Lower leg skin (tissue), 4 donors: ENCODE measurements around the gene PROX1. TPM values are rescaled to one million over a fixed set of nuclear protein-coding genes. Genes with fewer than 3 reads are reported as not detected.

Experiments used
- DNase-seq, 2 donors: peaks; one replicate each; pipeline ENCODE4 v3.0.0-alpha.2; 2019; ENCODE audit warnings: low spot score in 2 of 2
- H3K4me3 ChIP-seq: fragments of 200-600 bp; sonication (generic); 2 replicates; pipeline ENCODE4 v1.5.1; 2017; ENCODE audit warnings: mild to moderate bottlenecking, low read depth; ENCODE audit not compliant: poor library complexity, severe bottlenecking
- CTCF ChIP-seq, 3 donors: fragments of 450-650 bp; IDR thresholded peaks; one replicate each; pipeline ENCODE4 v1.5.1; 2016; ENCODE audit warnings: antibody characterized with exemption in 3 of 3, mild to moderate bottlenecking in 3 of 3, moderate library complexity in 2 of 3
- POLR2A ChIP-seq, 2 donors: fragments of 450-650 bp; IDR thresholded peaks; one replicate each; pipeline ENCODE4 v1.6.1; 2016 to 2017; ENCODE audit warnings: antibody characterized with exemption in 2 of 2, mild to moderate bottlenecking in 1 of 2, moderate library complexity in 1 of 2
- WGBS, 2 donors: methylation state at CpG; one replicate each; pipeline ENCODE4 v1.1.5; 2018; 5-methylcytosine and 5-hydroxymethylcytosine counted together
- intact Hi-C: fragments of 100-400 bp; cut with DNase I; formaldehyde crosslinking; loops from one replicate; pipeline ENCODE4 v1.15.0; 2023; ENCODE audit warnings: low total_unique reads
- total RNA-seq, 4 donors: library from RNA; depleted of rRNA; stranded (reverse); fragments of >200 nt; gene quantifications; one replicate each; pipeline ENCODE4 v1.1.0, GENCODE V29; 2016

Gene PROX1
- total RNA-seq, 4 donors from 2014 or later: 0.74 to 4.2 (median 1.9) TPM

- TF ChIP-seq POLR2A (IDR thresholded peaks at IDR 0.05): no peak
- TF ChIP-seq CTCF (IDR thresholded peaks at IDR 0.05): no peak
- intact Hi-C loops: no loop called here
- 65% methylated on average over 6 of the region's 6 CpGs for WGBS, 2 donors
- no peak for DNase-seq
- H3K4me3 ChIP-seq: no peak overlapping the region
These were observed 40.5 kb upstream of the PROX1 start for GRCh38 chr1:213947200-213947801.

DNA sequence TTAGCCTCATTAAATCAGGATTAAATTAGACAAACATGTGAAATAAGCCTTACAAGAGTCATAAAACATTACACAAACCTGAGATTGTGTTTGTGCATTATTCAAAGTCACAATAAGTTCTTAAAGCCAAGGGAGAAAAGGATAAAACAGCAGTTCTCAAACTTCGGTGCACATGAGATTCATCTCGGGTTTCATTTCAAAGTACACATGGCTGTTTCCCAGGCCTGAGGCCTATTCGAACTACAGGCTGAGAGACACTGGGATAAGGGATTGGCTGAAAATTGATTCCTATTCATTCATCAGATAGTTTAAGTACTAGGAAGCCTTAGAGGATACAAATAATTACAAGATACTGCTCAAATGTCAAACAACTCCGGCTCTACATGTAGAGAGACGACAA is 35.9 kb upstream of the PROX1 start:
- 81 to 83% methylated on average over 5 of the region's 5 CpGs for WGBS, 2 donors
- intact Hi-C loops: no loop called here
- H3K4me3 ChIP-seq: no peak overlapping the region
- no peak for DNase-seq
- TF ChIP-seq CTCF (IDR thresholded peaks at IDR 0.05): no peak
- TF ChIP-seq POLR2A (IDR thresholded peaks at IDR 0.05): no peak

- intact Hi-C loops: no loop called here
- no peak for DNase-seq
- no peak overlapping the region for H3K4me3 ChIP-seq
- WGBS, 2 donors: 71 to 77% methylated on average over 8 of the region's 8 CpGs
- TF ChIP-seq CTCF (IDR thresholded peaks at IDR 0.05) (no peak), POLR2A (IDR thresholded peaks at IDR 0.05) (no peak)
These were observed 34.0 kb upstream of the PROX1 start for GRCh38 chr1:213953806-213954205.

GRCh38 chr1:213956295-213956770 is 31.4 kb upstream of the PROX1 start:
- intact Hi-C loops: no loop called here
- 77 to 83% methylated on average over 8 of the region's 8 CpGs for WGBS, 2 donors
- no peak for TF ChIP-seq CTCF (IDR thresholded peaks at IDR 0.05)
- TF ChIP-seq POLR2A (IDR thresholded peaks at IDR 0.05): no peak
- no peak overlapping the region for H3K4me3 ChIP-seq
- no peak for DNase-seq

DNA sequence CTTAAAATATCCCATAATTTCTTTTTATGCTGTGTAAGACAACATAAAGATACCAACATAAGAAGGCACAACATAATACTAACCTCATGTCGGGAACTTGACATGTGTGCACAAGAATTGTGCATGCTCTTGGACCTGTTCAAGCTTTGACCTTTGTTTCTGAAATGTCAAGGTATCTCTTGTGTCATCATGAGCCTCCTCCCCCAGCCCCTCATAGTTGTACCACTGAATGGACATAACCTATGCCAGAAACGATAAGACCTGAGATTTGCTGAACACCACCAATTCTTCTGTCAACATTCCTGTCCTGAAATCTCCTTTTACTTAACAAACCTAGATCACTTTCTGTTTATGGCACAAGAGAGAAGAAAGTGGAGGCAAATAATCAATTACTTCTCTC is 29.4 kb upstream of the PROX1 start:
- TF ChIP-seq CTCF (IDR thresholded peaks at IDR 0.05) (no peak), POLR2A (IDR thresholded peaks at IDR 0.05) (no peak)
- intact Hi-C loops: no loop called here
- H3K4me3 ChIP-seq: no peak overlapping the region
- DNase-seq: no peak
- WGBS, 2 donors: 88 to 91% methylated on average over 2 of the region's 2 CpGs

DNA sequence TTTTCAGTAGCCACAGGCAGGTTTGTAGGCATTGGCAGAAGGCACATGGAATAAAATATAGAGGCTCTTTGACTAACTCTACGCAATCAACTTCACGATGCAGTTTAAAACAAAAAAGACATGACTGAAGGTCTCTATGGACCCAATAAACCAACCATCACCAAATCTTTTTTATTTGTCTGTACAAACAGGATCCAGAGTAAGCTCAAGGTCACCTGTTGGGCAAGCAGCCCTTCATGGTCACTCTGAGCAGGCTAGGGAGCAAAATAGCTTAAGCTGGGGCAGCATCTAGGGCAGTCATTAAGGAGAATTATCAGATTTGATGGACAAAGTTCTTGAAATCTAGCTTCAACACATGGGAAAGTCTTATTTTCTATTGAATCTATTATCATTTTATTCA is 26.8 kb upstream of the PROX1 start:
- H3K4me3 ChIP-seq: no peak overlapping the region
- intact Hi-C loops: no loop called here
- DNase-seq: no peak
- TF ChIP-seq CTCF (IDR thresholded peaks at IDR 0.05) (no peak), POLR2A (IDR thresholded peaks at IDR 0.05) (no peak)
- WGBS, 2 donors: 96 to 99% methylated on average over 2 of the region's 2 CpGs
